ENCODE results near the gene XKR8. TPM values are rescaled to one million over a fixed set of nuclear protein-coding genes. Genes with fewer than 3 reads are reported as not detected.

The XKR8 gene
- total RNA-seq, 4 donors from 2014 or later, result 3.7 to 8.9 (median 5.1) TPM

DNA sequence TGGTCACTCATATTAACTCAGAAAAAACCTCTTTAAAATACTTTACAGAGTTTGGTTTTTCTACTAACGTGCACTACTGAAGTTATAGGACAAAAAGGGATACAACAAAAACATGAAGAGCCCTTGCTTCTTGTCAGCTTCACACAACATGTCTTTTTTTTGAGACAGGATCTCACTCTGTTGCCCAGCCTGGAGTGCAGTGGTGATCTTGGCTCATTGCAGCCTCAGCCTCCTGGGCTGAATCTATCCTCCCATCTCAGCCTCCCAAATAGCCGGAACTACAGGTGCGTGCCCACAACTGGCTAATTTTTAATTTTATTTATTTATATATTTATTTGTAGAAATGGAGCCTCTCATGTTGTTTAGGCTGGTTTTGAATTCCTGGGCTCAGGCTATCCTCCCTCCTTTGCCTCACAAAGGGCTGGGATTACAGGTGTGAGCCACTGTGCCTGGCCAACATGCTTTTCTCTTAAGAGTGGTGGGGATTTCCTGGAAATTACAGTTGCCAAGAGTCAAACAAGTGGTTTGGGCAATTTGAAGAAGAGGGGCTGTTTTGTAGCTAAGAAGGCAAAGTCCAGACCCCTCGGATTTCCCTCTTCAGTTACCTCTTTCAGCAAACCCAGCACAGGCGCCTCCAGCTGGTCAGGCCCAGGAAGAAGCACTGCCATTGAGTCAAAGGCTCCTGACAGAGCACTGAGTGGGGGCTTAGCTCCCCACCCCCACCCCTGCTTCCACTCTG lies 31.4 kb upstream of the XKR8 start:
- no peak for TF ChIP-seq POLR2A (IDR thresholded peaks at IDR 0.05)
- TF ChIP-seq POLR2AphosphoS5 (IDR thresholded peaks at IDR 0.05), result no peak
- TF ChIP-seq, protein P1, sequence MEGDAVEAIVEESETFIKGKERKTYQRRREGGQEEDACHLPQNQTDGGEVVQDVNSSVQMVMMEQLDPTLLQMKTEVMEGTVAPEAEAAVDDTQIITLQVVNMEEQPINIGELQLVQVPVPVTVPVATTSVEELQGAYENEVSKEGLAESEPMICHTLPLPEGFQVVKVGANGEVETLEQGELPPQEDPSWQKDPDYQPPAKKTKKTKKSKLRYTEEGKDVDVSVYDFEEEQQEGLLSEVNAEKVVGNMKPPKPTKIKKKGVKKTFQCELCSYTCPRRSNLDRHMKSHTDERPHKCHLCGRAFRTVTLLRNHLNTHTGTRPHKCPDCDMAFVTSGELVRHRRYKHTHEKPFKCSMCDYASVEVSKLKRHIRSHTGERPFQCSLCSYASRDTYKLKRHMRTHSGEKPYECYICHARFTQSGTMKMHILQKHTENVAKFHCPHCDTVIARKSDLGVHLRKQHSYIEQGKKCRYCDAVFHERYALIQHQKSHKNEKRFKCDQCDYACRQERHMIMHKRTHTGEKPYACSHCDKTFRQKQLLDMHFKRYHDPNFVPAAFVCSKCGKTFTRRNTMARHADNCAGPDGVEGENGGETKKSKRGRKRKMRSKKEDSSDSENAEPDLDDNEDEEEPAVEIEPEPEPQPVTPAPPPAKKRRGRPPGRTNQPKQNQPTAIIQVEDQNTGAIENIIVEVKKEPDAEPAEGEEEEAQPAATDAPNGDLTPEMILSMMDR (IDR thresholded peaks at IDR 0.05), result no peak
- no peak for TF ChIP-seq EP300 (IDR thresholded peaks at IDR 0.05)
- H3K4me1 ChIP-seq, result no peaks in the 10 kb centered on the region
- no peaks in the 10 kb centered on the region for H3K36me3 ChIP-seq
- no peaks in the 10 kb centered on the region for H3K9me3 ChIP-seq
- H3K27me3 ChIP-seq, result peaks cover 14% of the 10 kb centered on the region
- WGBS, 2 donors (ENCODE audit: low coverage in 1 of 2), result 48 to 70% methylated on average over 5 of the region's 5 CpGs
- H3K27ac ChIP-seq, result no peak overlapping the region
- no peak overlapping the region for H3K4me3 ChIP-seq
- no peak for ATAC-seq

DNA sequence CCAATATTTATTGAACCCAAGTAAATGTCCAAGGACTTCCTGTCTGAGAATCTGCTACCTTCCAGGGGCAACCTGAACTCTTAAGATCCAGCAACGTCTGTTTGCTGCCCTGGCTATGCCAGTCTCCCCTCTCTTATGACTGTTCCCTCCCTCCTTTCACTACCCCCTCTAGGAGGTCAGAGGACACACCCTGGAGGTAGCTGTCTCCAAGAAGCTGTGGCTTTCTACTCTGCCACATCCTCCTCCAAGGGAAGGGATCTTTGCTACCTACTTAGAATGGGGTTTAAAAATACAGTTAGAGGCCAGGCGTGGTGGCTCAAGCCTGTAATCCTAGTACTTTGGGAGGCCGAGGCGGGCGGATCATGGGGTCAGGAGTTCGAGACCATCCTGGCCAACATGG lies 28.6 kb upstream of the XKR8 start:
- no peaks in the 10 kb centered on the region for H3K36me3 ChIP-seq
- peaks cover 0 to 8% (median 0%) of the 10 kb centered on the region in 3 donors for H3K4me1 ChIP-seq
- WGBS, 2 donors (ENCODE audit: low coverage in 1 of 2), result 29 to 62% methylated on average over 1 to 2 of the region's 6 CpGs
- no peak for ATAC-seq
- peaks cover 41% of the 10 kb centered on the region for H3K27me3 ChIP-seq
- H3K27ac ChIP-seq, result no peak overlapping the region
- no peak overlapping the region for H3K4me3 ChIP-seq
- no peaks in the 10 kb centered on the region for H3K9me3 ChIP-seq
- TF ChIP-seq POLR2AphosphoS5 (IDR thresholded peaks at IDR 0.05) (no peak), POLR2A (IDR thresholded peaks at IDR 0.05) (no peak), EP300 (IDR thresholded peaks at IDR 0.05) (no peak)
- TF ChIP-seq, protein P1 (IDR thresholded peaks at IDR 0.05), result no peak

GRCh38 chr1:27931759-27932158 lies 28.0 kb upstream of the XKR8 start:
- no peak overlapping the region for H3K4me3 ChIP-seq
- H3K27me3 ChIP-seq, result peaks cover 45% of the 10 kb centered on the region
- no peak for ATAC-seq
- peaks cover 0 to 8% (median 0%) of the 10 kb centered on the region in 3 donors for H3K4me1 ChIP-seq
- H3K9me3 ChIP-seq, result no peaks in the 10 kb centered on the region
- H3K36me3 ChIP-seq, result no peaks in the 10 kb centered on the region
- TF ChIP-seq EP300 (IDR thresholded peaks at IDR 0.05) (no peak), POLR2A (IDR thresholded peaks at IDR 0.05) (no peak), POLR2AphosphoS5 (IDR thresholded peaks at IDR 0.05) (no peak)
- TF ChIP-seq, protein P1 (IDR thresholded peaks at IDR 0.05), result no peak
- WGBS, 2 donors (ENCODE audit: low coverage in 1 of 2), result 67 to 86% methylated on average over 3 to 4 of the region's 4 CpGs
- H3K27ac ChIP-seq, result no peak overlapping the region

GRCh38 chr1:27934818-27935549 lies 24.8 kb upstream of the XKR8 start, which contains the start of gene SMPDL3B:
TSS of gene SMPDL3B (plus strand) at chr1:27935000. CDS start at chr1:27935184, 184 bp downstream.
- 6% methylated on average over 6 of the region's 16 CpGs; no CpG with 5 or more reads in 1 of the 2 donors for WGBS, 2 donors (ENCODE audit: low coverage in 1 of 2)
- peaks cover 0 to 8% (median 0%) of the 10 kb centered on the region in 3 donors for H3K4me1 ChIP-seq
- TF ChIP-seq, protein P1 (IDR thresholded peaks at IDR 0.05), result no peak
- TF ChIP-seq POLR2AphosphoS5 (IDR thresholded peaks at IDR 0.05) (no peak), EP300 (IDR thresholded peaks at IDR 0.05) (no peak), POLR2A (IDR thresholded peaks at IDR 0.05) (no peak)
- peak; percentile 36 for ATAC-seq
- no peak within 1 kb of the TSS for H3K27ac ChIP-seq
- peaks cover 45% of the 10 kb centered on the region for H3K27me3 ChIP-seq
- H3K36me3 ChIP-seq, result no peaks in the 10 kb centered on the region
- no peak within 1 kb of the TSS for H3K4me3 ChIP-seq
- H3K9me3 ChIP-seq, result no peaks in the 10 kb centered on the region

Measured in gastroesophageal sphincter (tissue), 4 donors.